Smooth muscle cell (in vitro differentiated cells): ENCODE data around the gene IFITM5. TPM values are rescaled to one million over a fixed set of nuclear protein-coding genes. Genes with fewer than 3 reads are reported as not detected.
A peak's percentile ranks its signal among the peaks of the same experiment; 100 is the strongest.
"Not testable (repeated sequence)": the region's sequence is repeated elsewhere in the genome, so short reads cannot be mapped to it uniquely, and the experiment has no call there.

Source experiments
- DNase-seq: peaks from one replicate; lab custom pipeline; 2025; ENCODE audit not compliant: unreplicated experiment; lab: John Stamatoyannopoulos, UW
- H2AFZ ChIP-seq: fragments of 200-600 bp; sonication (generic); 2 replicates; pipeline ENCODE4 v1.6.0; 2016; ENCODE audit warnings: antibody characterized with exemption, low read depth, mild to moderate bottlenecking
- H3F3A ChIP-seq: fragments of 200-600 bp; sonication (generic); 2 replicates; pipeline ENCODE4 v1.6.0; 2017; ENCODE audit warnings: antibody characterized with exemption, low read depth
- H3K27ac ChIP-seq: fragments of 200-600 bp; sonication (generic); 2 replicates; pipeline ENCODE4 v1.5.1; 2016; ENCODE audit warnings: low read depth, mild to moderate bottlenecking
- H3K27me3 ChIP-seq: fragments of 200-600 bp; sonication (generic); 2 replicates; pipeline ENCODE4 v1.6.1; 2016; ENCODE audit warnings: low read depth, mild to moderate bottlenecking
- H3K36me3 ChIP-seq: fragments of 200-600 bp; sonication (generic); 2 replicates; pipeline ENCODE4 v1.5.1; 2016; ENCODE audit warnings: low read depth
- H3K4me1 ChIP-seq: fragments of 200-600 bp; sonication (generic); 2 replicates; pipeline ENCODE4 v1.5.1; 2016; ENCODE audit warnings: low read depth
- H3K4me2 ChIP-seq: fragments of 200-600 bp; sonication (generic); 2 replicates; pipeline ENCODE4 v1.6.0; 2016; ENCODE audit warnings: mild to moderate bottlenecking
- H3K4me3 ChIP-seq: fragments of 200-600 bp; sonication (generic); 2 replicates; pipeline ENCODE4 v1.5.1; 2016; ENCODE audit warnings: mild to moderate bottlenecking
- H3K79me2 ChIP-seq: fragments of 200-600 bp; sonication (generic); 2 replicates; pipeline ENCODE4 v1.6.0; 2016; ENCODE audit warnings: low read depth, mild to moderate bottlenecking
- H3K9ac ChIP-seq: fragments of 200-600 bp; sonication (generic); 2 replicates; pipeline ENCODE4 v1.6.0; 2016; ENCODE audit warnings: low read depth
- H3K9me3 ChIP-seq: fragments of 200-600 bp; sonication (generic); replicated peaks from 2 replicates; pipeline ENCODE4 v1.5.1; 2016; ENCODE audit warnings: low read depth
- H4K20me1 ChIP-seq: fragments of 200-600 bp; sonication (generic); 2 replicates; pipeline ENCODE4 v1.6.0; 2016; ENCODE audit warnings: low read depth
- WGBS: methylation state at CpG from one replicate; pipeline ENCODE4 v1.1.7; 2016; ENCODE audit warnings: low lambda C conversion rate; 5-methylcytosine and 5-hydroxymethylcytosine counted together
- polyA plus RNA-seq: library from polyadenylated mRNA; unstranded; fragments of >200 nt; fragmentation: Nextera tagmentation; extraction: Ambion mirVana; gene quantifications from 2 replicates; pipeline ENCODE4 v1.2.1, GENCODE V29; 2016
- total RNA-seq: library from RNA; depleted of rRNA; stranded (reverse); fragments of >200 nt; gene quantifications from 2 replicates; pipeline ENCODE4 v1.2.3, GENCODE V29; 2014
- TF ChIP-seq, protein P1 (sequence below): fragments of 200-600 bp; sonication (generic); IDR thresholded peaks from 2 replicates; pipeline ENCODE4 v1.5.1; 2017; ENCODE audit warnings: borderline replicate concordance, mild to moderate bottlenecking, antibody characterized with exemption; ENCODE audit not compliant: insufficient read depth, poor library complexity, severe bottlenecking

The IFITM5 gene
- total and polyA plus RNA-seq, 2 experiments from 2014 or later: not detected

DNA sequence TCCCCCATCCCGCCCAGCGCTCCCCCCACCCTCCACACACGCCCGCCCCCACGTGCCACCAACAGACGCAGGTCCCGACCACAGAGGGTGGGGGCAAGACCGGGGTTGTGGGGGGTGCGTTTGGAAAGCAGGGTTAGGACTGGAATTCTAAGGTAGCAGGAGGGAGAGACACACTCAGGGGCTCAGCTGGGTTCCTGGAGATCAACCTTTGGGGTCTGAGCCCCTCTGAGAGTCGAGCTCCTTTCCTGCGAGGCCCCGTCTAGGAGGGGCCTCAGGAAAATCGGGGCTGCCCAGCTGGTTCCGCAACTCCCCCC is 10.0 kb downstream of the IFITM5 start:
- WGBS: 49% methylated on average over 7 of the region's 14 CpGs
- H3K4me2 ChIP-seq: peak overlapping the region; percentile 98
- peaks cover 10% of the 10 kb centered on the region for H3K4me1 ChIP-seq
- H3F3A ChIP-seq: no peaks in the 10 kb centered on the region
- no peaks in the 10 kb centered on the region for H3K27me3 ChIP-seq
- no peaks in the 10 kb centered on the region for H3K9me3 ChIP-seq
- TF ChIP-seq, protein P1, sequence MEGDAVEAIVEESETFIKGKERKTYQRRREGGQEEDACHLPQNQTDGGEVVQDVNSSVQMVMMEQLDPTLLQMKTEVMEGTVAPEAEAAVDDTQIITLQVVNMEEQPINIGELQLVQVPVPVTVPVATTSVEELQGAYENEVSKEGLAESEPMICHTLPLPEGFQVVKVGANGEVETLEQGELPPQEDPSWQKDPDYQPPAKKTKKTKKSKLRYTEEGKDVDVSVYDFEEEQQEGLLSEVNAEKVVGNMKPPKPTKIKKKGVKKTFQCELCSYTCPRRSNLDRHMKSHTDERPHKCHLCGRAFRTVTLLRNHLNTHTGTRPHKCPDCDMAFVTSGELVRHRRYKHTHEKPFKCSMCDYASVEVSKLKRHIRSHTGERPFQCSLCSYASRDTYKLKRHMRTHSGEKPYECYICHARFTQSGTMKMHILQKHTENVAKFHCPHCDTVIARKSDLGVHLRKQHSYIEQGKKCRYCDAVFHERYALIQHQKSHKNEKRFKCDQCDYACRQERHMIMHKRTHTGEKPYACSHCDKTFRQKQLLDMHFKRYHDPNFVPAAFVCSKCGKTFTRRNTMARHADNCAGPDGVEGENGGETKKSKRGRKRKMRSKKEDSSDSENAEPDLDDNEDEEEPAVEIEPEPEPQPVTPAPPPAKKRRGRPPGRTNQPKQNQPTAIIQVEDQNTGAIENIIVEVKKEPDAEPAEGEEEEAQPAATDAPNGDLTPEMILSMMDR: no peak
- no peaks in the 10 kb centered on the region for H3K79me2 ChIP-seq
- H3K27ac ChIP-seq: no peak overlapping the region
- H3K9ac ChIP-seq: no peak overlapping the region
- no peak for DNase-seq
- H4K20me1 ChIP-seq: no peaks in the 10 kb centered on the region
- H3K4me3 ChIP-seq: peak overlapping the region; percentile 85
- H3K36me3 ChIP-seq: no peaks in the 10 kb centered on the region
- no peak overlapping the region for H2AFZ ChIP-seq

- Histone ChIP-seq H3K9me3 (no peaks in the 10 kb centered on the region), H3K27me3 (no peaks in the 10 kb centered on the region), H3K4me2 (peak within 1 kb of the TSS; percentile 98), H3K27ac (no peak within 1 kb of the TSS), H2AFZ (peak within 1 kb of the TSS; percentile 56), H3K36me3 (no peaks in the 10 kb centered on the region), H3F3A (no peaks in the 10 kb centered on the region), H3K9ac (peak within 1 kb of the TSS; percentile 66), H3K79me2 (no peaks in the 10 kb centered on the region), H3K4me3 (peak within 1 kb of the TSS; percentile 85), H4K20me1 (no peaks in the 10 kb centered on the region), H3K4me1 (peaks cover 10% of the 10 kb centered on the region)
- WGBS: under 1% methylated on average over 24 of the region's 112 CpGs
- DNase-seq: no peak
- TF ChIP-seq, protein P1: no peak
Measured at GRCh38 chr11:288478-289397, 10.6 kb downstream of the IFITM5 start, which contains the start of gene PGGHG. PGGHG (plus strand) TSS chr11:289126; CDS start chr11:289817, 691 bp downstream.

DNA sequence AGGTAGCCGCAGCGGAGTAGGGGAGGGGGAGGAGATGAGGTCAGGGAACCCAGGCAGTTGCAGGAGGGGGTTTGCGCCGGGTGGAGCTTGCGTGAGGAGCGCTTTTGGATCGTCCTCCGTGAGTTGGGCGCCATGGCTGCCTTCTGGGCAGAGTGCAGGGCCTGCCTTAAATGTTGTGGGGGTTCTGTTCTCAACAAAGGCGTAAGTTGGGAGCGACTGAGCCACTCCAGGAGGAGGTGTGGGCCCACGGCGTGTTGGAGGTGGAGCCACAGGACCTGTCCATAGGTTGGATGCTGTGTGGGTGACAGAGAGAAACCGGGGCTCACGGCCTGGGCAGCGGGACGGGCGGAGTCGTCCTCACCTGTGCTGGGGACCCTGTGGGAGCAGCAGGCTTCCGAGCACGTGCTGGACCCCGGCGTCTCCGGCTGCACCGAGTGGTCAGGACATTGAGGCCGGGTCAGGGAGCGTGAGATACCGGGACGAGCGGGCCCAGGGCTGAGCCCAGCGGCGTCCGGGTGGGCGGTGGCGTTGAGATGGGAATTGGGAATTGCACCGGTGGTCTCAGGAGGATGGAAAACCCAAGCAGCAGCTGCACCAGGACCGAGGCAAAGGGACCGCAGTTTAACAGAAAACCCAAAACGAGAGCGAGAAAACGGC is 11.4 kb downstream of the IFITM5 start:
- TF ChIP-seq, protein P1: no peak
- Histone ChIP-seq H3K79me2 (no peaks in the 10 kb centered on the region), H3F3A (no peaks in the 10 kb centered on the region)

GRCh38 chr11:286977-287820 is 12.1 kb downstream of the IFITM5 start:
- H3K4me1 ChIP-seq, H3K9ac ChIP-seq, H4K20me1 ChIP-seq, H3K9me3 ChIP-seq, H3K27me3 ChIP-seq, H3K4me3 ChIP-seq, H2AFZ ChIP-seq, H3K4me2 ChIP-seq, H3K79me2 ChIP-seq, DNase-seq, H3K36me3 ChIP-seq, H3F3A ChIP-seq, H3K27ac ChIP-seq: not testable (repeated sequence)
- 93% methylated on average over 25 of the region's 27 CpGs for whole genome bisulfite sequencing

More for the DNA sequence above, 11.4 kb downstream of the IFITM5 start:
- H3K27me3 ChIP-seq: no peaks in the 10 kb centered on the region
- H3K9ac ChIP-seq: no peak overlapping the region
- H3K4me2 ChIP-seq: peak overlapping the region; percentile 98
- no peaks in the 10 kb centered on the region for H4K20me1 ChIP-seq
- no peaks in the 10 kb centered on the region for H3K9me3 ChIP-seq
- peak overlapping the region; percentile 85 for H3K4me3 ChIP-seq
- H3K4me1 ChIP-seq: peaks cover 10% of the 10 kb centered on the region
- no peak for DNase-seq
- WGBS: 46% methylated on average over 33 of the region's 41 CpGs
- peak overlapping the region; percentile 56 for H2AFZ ChIP-seq
- H3K36me3 ChIP-seq: no peaks in the 10 kb centered on the region
- no peak overlapping the region for H3K27ac ChIP-seq
